GM18498 (cell line): Measurements from ENCODE around the gene PHYKPL.
"Not testable (repeated sequence)": the region's sequence is repeated elsewhere in the genome, so short reads cannot be mapped to it uniquely, and the experiment has no call there.

Experiments used
- ATAC-seq: cut with Tn5 transposase; IDR thresholded peaks from one replicate; pipeline ENCODE4 v1.9.1; 2021; ENCODE audit warnings: mild to moderate bottlenecking, moderate library complexity; ENCODE audit not compliant: unreplicated experiment

PHYKPL gene

DNA sequence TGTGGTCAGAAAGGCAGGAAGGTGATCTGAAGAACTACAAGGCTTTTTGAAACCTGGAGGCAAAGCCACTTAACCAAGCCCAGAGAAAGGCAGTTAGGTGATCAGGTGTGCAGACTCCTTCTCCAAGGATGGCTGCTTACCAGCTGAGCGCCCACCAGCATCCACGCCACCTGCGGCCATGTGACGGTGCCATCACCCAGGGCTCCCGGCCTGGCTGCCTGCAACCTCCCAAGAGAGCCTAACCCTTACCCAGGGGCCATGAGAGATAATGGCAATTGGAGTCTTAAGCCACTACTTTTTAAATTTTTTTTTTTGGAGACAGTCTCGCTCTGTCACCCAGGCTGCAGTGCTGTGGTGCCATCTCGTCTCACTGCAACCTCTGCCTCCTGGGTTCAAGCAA lies 33.1 kb upstream of the PHYKPL start:
- no peak for ATAC-seq

DNA sequence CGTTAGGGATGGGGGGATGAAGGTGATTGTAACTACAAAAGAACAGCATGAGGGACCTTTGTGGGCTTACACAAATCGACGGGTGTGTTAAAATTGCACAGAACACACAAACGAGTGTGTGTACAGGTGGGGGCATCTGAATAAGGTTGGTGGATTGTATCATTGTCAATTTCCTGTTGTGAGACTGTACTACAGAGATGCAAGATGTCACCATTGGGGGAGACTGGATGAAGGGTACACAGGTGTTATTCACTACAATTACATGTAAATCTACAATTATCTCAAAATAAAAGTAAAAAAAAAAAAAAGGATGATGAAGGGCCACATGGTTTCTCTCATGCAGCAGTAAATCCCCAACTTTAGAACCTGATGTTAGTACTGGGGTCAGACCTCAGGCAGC lies 31.4 kb upstream of the PHYKPL start:
- no peak for ATAC-seq

DNA sequence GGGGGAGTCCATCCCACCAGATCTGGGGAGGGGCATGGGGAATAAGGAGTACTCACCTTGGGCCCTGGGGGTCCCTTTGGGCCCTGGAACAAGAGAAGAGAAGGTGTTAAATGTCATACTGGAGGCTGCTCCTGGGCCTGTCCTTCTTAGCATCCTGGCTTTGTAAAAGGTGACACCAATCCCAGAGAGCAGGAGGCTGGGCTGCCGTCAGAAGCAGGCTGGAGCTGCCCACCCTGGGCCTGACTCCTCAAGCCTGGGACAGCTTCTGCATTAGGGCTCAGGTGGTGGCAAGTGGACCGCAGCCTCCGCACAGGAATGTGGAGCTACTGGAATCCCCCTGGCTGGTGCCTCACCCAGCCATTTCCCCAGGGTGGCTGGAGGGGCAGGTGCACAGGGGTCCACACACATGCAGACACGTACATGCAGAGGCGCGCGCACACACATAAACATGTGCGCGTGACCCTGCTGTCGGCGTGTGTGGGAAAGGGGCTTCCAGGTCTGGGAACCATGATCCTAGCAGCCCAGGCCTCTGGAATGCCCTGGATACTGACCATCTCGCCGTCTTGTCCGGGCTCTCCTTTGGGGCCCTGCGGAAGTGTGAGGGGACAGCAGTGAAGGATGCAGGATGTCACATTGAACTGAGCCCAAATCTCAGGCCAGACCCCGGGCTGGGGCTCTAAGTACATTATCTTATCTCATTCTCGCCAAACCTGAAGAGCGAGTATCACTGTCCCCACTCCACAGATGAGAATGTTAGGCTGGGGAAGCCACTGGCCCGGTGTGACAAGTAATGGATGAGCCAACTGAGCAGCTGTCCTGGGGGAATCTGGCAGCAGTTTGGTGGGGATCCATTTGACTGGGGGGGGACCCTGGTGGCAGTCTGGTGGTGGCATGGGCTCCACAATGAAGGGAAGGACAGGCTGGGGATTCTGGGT lies 29.3 kb upstream of the PHYKPL start:
- ATAC-seq: no peak

DNA sequence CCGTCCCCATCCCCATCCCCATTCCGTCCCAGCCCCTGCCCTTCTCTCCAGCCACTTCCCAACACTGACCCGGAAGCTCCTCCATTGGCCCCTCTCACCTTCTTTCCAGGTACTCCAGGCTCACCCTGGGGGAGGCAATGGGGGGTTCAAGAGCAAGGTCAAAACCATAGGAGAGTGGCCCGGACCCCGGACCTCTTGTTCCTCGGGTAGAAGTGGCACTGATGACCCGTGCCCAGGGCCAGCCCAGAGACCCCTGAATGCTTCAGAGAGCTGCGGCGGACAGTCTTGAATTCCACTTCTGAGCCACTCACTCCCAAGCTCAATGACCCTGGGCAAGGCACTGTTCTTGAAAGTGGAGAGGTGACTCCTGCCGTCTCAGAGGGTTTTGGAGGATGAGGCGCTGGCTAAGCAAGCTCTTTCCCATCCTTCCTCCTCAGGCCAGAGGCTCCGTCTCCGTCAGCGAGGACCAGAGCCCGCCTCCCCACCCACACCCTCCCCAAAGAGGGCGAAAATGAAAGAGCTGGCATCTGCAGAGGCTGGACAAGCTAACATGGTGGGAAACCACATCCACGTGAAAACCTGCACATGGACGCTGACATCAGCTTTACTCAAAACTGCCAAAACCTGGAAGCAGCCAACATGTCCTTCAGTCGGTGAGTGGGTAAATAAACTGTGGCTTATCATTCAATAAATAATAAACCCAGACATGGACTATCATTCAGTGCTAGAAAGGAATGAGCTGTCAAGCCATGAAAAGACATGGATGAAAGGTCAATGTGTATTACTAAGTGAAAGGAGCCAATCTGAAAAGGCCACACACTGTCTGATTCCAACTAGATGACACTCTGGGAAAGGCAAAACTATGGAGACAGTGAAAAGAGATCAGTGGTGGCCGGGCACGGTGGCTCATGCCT lies 27.3 kb upstream of the PHYKPL start:
- no peak for ATAC-seq

DNA sequence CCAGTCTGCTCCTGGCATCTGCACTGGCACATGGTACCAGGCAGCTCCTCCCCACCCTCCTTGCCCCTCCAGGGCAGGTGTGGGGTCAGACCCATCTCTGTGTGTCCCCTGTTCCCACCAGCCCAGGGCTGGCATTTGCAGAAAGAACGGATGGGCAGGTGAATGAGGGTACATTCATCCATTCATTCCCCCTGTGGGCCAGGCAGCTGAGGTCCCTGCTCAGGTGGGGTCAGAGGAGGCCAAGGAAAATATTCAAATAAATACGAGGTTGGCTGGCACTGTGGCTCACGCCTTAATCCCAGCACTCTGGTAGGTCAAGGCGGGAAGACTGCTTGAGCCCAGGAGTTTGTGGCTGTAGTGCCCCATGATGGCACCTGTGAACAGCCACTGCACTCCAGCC lies 25.0 kb upstream of the PHYKPL start:
- ATAC-seq: no peak

DNA sequence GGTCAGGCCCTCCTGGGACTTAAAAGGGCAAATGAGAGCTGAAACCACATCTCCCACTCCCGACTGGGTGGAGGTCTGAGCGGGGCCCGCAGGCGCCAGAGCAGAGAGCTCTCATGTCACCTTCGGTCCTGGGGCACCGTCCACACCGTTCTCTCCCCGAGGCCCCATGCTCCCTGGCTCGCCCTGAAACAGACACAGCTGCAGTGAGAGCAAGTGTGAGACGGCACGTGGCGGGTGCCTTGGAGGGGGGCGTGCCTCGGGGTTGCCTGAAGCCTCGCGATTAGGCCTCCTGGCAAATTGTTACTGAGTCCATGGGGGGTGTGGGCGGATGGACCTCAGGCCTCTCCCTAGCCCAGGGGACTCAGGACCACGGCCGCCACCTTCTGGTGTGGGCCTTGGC lies 24.1 kb upstream of the PHYKPL start:
- ATAC-seq: no peak

DNA sequence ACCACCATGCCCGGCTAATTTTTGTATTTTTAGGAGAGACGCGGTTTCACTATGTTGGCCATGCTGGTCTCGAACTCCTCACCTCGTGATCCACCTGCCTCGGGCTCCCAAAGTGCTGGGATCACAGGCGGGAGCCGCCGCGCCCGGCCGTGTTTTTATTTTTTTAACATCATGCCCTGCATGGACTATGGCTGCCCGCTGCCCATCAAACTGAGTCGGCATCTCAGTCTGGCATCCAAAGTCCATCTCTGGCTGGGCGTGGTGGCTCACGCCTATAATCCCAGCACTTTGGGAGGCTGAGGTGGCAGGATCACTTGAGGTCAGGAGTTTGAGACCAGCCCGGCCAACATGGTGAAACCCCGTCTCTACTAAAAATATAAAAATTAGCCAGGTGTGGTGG lies 21.0 kb upstream of the PHYKPL start:
- ATAC-seq: not testable (repeated sequence)

DNA sequence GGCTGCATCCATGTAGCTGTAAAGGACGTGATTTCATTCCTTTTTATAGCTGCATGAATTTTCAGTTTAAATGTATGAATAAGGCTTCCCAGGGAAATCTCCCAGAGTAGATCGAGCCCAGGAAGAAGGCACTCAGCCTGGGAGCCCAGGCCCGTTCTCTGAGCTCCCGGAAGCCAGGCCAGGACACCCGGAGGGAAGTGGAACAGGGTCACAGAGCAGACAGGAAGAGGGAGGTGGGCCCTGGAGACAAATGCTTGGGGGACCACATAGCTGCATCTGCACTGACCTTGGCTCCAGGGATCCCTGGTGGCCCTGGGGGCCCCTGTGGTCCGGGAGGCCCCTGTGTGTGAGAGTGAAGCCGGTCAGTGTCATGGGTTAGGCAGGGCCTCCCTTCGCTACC lies 19.7 kb upstream of the PHYKPL start:
- ATAC-seq: no peak

DNA sequence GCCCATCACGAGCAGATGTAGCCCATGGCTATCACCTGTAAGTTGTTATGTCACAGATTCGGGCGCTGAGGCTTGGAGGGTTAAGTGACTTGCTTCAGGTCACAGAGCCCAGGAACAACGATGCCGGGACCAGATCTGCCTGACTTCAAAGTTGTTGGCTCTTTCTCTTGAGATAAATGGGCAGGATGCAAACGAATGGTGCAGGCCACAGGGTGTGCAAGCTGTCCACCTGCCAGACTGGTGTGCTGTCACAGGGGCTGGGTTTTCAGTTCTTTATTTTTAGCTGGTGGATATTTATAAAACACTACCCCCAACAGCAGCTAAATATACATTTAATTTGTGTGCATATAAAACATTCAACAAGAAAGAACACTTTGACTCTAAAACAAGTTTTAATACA lies 17.7 kb upstream of the PHYKPL start:
- no peak for ATAC-seq

DNA sequence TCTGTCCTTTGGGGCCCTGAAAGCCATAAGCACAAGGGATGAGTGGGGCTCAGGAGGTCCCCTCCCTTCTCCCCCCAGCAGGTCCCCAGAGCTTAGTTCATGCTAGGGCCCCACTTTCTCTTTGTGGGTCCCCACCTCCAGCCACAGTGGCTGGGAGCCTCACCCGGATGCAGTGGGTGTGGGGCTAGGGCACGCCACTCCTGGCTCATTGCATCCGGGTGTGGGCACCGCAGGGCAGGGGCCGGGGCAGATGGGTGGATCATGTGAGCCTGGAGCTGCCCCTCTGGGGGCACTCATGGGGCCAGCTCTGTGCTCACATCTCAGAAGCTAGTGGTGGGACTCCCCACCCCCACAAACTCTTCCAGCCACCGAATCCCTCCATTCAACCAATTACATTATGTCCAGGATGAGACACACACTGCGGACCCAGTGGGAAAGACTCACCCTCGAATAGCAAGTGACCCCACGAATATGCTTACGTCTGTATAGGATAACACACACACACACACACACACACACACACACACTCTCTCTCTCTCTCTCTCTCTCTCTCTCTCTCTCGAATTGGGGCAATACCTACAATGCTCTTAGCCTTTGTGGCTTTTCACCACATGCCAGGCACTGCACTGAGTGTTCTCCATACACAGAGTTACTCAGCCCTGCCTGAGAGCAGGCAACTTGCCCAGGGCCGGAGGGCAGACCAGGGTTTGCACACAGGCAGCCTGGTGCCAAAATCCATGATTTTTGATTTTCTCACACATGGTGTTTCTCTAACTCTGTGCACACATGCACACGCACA lies 16.8 kb upstream of the PHYKPL start:
- no peak for ATAC-seq

DNA sequence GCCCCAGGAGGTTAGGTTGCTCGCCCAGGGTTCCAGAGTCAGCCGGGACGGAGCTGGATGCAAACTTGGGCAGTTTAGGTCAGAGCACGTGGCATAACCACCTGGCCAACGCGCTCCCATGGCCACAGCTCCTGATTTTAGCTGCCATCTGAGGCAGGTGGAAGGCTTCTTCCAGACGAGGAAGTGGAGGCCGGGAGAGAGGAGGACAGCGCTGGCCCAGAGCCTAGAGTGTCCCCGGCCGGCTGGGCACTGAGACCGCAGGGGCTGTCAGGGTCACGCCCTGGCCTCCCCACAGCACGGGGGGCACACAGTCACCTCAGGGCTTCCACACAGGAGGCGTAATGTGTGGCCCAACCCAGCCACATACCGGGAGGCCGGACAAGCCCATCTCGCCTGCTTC lies 16.1 kb upstream of the PHYKPL start:
- no peak for ATAC-seq

DNA sequence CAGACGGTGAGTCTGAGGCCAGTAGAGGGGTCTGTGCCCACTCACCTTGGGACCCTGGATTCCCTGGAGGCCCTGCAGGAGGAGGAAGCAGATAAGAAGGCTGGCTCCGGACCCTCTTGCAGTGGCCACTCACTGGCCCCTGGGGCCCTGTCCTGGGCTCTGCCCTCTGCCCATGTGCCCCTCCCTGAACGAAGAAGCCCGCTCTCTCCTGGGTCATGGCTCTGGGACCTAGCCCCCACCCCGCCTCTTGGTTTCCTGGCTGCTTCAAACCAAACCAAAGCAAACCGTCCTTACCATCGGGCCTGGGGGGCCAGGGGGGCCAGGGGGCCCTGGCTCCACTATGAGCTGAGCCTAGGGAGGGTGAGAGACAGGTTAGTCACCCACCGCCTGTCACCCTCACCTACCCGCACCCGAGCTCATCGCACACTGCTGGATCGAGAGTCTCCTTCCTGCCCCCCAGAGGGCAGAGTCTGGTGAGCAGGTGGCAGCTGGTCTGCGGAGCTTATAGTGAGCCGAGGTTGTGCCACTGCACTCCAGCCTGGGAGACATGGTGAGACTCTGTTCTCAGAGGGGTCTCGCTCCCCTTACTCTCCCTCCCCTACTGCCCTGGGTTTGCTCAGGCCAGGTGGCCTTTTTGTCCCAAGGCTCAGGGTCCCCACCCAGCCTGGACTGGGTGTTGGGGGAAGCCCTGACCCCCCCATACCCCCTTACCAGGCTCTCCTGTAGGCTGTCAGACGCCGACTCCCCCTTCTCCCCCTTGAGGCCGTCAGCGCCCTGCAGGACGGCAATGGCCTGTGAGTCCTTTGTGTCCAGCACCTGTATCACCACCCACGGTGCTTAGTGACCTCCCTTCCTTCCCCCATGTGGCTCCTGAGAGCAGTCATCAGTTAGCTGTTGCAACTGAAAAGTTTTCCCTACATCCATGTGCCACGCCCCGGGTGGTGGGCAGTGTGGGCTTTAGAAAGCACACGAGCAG lies 15.2 kb upstream of the PHYKPL start:
- no peak for ATAC-seq

DNA sequence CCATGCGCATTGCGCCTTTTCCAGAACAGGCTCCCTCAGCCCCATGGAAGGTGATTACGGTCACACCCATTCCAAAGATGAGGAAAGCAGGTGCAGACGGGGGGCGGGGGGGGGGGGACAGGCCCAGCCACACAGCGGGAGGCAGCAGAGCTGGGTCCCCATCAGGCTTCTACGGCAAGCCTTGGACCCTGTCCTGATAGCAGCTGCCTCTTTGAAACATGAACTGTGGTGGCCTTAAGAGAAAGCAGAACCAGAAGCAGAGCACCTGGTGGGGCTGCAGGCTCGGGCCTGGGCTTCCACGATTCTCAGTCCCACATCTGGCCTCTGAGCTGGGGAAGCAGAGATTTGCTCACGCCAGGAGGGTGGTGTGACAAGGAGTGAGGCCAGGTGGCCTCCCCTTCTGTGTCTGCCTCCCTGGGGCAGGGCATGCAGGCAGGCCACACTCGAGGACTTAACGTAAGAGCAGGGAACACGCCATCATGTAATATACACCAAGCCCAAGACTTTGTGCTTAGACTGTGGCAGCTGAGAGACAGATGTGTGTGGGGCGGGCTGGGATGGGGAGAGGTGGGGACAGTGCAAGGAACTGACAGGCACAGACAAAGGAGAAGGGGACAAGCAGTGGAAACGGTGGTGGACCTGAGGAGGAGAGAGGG lies 14.2 kb upstream of the PHYKPL start:
- ATAC-seq: no peak

DNA sequence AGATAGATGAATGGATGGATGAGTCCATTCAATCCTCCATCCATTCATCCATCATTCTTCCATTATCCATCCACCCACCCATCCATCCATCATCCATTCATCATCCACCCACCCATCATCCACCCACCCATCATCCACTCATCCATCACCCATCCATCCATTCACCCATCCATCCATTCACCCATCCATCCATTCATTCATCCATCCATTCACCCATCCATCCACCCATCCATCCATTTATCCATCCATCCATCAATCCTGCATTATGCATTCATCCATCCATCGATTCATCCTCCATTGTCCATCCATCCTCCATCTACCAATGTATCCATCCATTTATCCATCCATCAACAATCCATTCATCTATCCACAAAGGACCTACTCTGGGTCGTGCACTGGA lies 12.8 kb upstream of the PHYKPL start:
- no peak for ATAC-seq

DNA sequence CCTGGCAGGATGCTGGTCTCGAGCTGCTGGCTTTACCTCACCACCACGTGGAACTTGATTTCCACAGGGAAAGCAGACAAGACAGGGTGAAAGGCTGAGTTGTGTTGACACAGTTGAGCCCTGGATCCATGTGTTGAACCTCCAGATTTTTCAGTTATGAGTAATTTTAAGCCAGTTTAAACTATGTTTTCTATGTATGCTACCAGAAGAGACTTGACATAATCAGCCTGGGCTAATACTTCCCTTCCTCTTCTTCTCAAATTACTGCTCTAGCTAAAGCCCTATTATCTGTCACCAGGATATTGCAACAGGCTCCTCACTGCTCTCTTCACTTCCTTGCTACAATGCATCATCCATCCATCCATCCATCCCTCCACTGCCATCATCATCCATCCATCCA lies 12.0 kb upstream of the PHYKPL start:
- no peak for ATAC-seq

DNA sequence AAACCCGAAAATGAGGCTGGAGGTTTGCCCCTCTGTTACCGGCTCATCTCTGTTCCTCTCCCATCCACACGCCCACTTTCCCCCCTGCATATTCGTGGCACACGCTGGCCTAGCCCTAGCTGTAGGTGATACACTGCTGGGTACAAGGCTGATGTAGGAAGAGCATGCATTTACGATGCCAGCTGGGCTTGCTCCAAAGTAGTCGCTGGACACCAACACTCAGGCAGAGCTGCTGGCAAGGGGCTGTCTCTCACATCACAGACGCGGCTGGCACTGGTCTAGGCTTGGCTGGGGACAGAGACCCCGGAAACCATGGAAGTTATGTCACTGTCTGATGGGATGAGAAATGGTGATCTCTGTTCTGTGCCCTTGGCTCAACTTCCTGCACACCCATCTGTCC lies 9.8 kb upstream of the PHYKPL start:
- no peak for ATAC-seq

DNA sequence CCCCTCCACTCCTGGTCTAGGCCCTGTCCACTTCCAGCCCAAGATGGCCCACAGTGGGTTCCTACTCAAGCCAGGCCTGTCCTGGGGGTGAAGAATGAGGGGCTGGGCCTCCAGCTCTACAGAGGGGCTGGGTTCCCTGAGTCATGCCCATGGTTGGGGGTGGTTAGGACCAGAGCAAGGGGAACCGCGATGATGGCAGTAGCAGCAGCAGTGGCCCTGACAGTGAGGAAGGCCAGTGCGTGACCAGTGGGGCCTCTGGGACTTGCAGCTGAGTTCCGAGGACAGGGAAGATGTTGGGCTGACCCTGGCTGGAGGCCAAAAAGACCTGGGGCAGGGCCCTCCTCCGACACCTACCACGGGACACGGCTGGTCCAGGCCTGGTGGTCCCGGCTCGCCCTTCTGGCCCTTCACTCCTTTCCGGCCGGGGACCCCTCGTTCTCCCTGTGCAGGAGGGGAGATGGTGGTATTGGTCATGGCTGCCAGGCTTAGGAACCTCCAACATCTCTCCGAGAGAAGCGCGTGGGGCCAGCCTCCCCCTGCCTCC lies 9.2 kb upstream of the PHYKPL start:
- no peak for ATAC-seq

DNA sequence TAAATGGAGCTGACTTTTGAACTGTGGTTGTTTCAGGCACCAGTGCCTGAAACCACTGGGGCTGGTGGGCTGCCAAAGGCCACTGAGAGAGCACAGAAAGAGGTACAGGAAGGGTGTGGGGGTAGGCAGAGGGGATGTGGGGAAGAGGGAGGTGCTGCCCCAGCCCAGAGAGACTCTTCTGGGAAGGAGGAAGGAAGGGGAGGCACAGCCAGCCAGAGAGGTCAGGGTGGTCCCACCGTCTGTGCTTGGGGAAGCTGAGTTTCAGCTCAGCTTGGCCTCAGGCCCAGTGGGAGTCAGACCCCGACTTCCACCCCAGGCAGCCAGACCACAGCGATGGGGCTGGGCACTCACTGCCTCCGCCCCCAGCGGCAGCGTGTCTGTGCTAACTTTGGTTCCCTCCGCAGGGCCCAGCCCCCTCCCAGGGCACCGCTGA lies 8.6 kb upstream of the PHYKPL start:
- ATAC-seq: no peak

DNA sequence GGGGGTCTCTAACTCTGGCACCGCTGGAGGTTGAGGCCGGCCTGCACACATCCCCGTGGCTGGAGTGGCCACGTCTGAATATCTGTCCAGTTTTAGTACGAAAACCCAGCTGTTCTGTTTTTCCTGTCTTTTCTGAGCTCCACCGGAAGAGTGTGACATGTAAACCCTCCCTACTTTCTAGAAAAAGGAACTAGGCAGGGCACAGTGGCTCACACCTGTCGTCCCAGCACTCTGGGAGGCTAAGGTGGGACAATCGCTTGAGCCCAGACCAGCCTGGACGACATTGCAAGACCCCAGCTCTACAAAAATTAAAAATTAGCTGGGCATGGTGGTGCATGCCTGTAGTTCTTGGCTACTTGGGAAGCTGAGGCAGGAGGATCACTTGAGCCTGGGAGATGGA lies 8.2 kb upstream of the PHYKPL start:
- ATAC-seq: no peak
